Measurements from ENCODE around the gene SND1. TPM values are rescaled to one million over a fixed set of nuclear protein-coding genes. Genes with fewer than 3 reads are reported as not detected.
A peak's percentile ranks its signal among the peaks of the same experiment; 100 is the strongest.

SND1 gene
- total RNA-seq, 1 experiment from 2014 or later, result 274 TPM

GRCh38 chr7:127897704-127898454, 245.9 kb downstream of the SND1 start:
- Histone ChIP-seq H3K9me3 (no peaks in the 10 kb centered on the region), H3K36me3 (ENCODE audit: control insufficient read depth, insufficient read depth, low read length) (no peaks in the 10 kb centered on the region), H3K4me1 (peaks cover 40% of the 10 kb centered on the region), H3K27me3 (replicated peaks; ENCODE audit: control insufficient read depth, insufficient read depth, low read length) (no peaks in the 10 kb centered on the region), H3K4me3 (ENCODE audit: low read depth, low read length) (no peak overlapping the region)
- Mint-ChIP-seq H3K4me1 (ENCODE audit: low read depth, unreplicated experiment) (peaks cover 8% of the 10 kb centered on the region), H3K4me3 (ENCODE audit: unreplicated experiment) (no peak overlapping the region), H3K9me3 (ENCODE audit: unreplicated experiment) (no peaks in the 10 kb centered on the region), H3K27ac (ENCODE audit: unreplicated experiment) (no peak overlapping the region), H3K27me3 (ENCODE audit: insufficient read depth, unreplicated experiment) (no peaks in the 10 kb centered on the region), H3K36me3 (ENCODE audit: insufficient read depth, unreplicated experiment) (peaks cover 9% of the 10 kb centered on the region)
- intact Hi-C loops (cut with micrococcal nuclease; ENCODE audit: unreplicated experiment), result no loop called here
- BruUV-seq (replicated peaks), result no TSS peak
- TF ChIP-seq CTCF (IDR thresholded peaks at IDR 0.05; ENCODE audit: insufficient read depth in 1 of 2, low read depth in 1 of 2, low read length in 1 of 2, severe bottlenecking in 1 of 2, unreplicated experiment in 1 of 2), result no peak
- ChIA-PET POLR2A (no interaction called here), CTCF (no interaction called here)
- no peak for DNase-seq

GRCh38 chr7:127899411-127899810, 247.4 kb downstream of the SND1 start:
- no peaks in the 10 kb centered on the region for H3K27me3 Mint-ChIP-seq (ENCODE audit: insufficient read depth, unreplicated experiment)
- no TSS peak for BruUV-seq (replicated peaks)

GRCh38 chr7:127900141-127900540, 248.1 kb downstream of the SND1 start:
- Mint-ChIP-seq H3K36me3 (ENCODE audit: insufficient read depth, unreplicated experiment) (peaks cover 6% of the 10 kb centered on the region), H3K4me3 (ENCODE audit: unreplicated experiment) (no peak overlapping the region), H3K27me3 (ENCODE audit: insufficient read depth, unreplicated experiment) (no peaks in the 10 kb centered on the region), H3K9me3 (ENCODE audit: unreplicated experiment) (no peaks in the 10 kb centered on the region), H3K4me1 (ENCODE audit: low read depth, unreplicated experiment) (peaks cover 17% of the 10 kb centered on the region), H3K27ac (ENCODE audit: unreplicated experiment) (peak overlapping the region; percentile 12)
- DNase-seq, result peak in 1 of 2 experiments; percentile 14
- BruUV-seq (replicated peaks), result no TSS peak
- no peaks in the 10 kb centered on the region for H3K36me3 ChIP-seq (ENCODE audit: control insufficient read depth, insufficient read depth, low read length)
- no peaks in the 10 kb centered on the region for H3K9me3 ChIP-seq
- H3K4me1 ChIP-seq, result peaks cover 47% of the 10 kb centered on the region
- CTCF ChIA-PET, result no interaction called here
- no peak for TF ChIP-seq CTCF (IDR thresholded peaks at IDR 0.05; ENCODE audit: insufficient read depth in 1 of 2, low read depth in 1 of 2, low read length in 1 of 2, severe bottlenecking in 1 of 2, unreplicated experiment in 1 of 2)
- intact Hi-C loops (cut with micrococcal nuclease; ENCODE audit: unreplicated experiment), result no loop called here
- no peaks in the 10 kb centered on the region for H3K27me3 ChIP-seq (replicated peaks; ENCODE audit: control insufficient read depth, insufficient read depth, low read length)
- no peak overlapping the region for H3K4me3 ChIP-seq (ENCODE audit: low read depth, low read length)
- POLR2A ChIA-PET, result no interaction called here

More at GRCh38 chr7:127899411-127899810, 247.4 kb downstream of the SND1 start:
- Histone ChIP-seq H3K4me3 (ENCODE audit: low read depth, low read length) (no peak overlapping the region), H3K4me1 (peaks cover 40% of the 10 kb centered on the region), H3K27me3 (replicated peaks; ENCODE audit: control insufficient read depth, insufficient read depth, low read length) (no peaks in the 10 kb centered on the region), H3K9me3 (no peaks in the 10 kb centered on the region), H3K36me3 (ENCODE audit: control insufficient read depth, insufficient read depth, low read length) (no peaks in the 10 kb centered on the region)
- Mint-ChIP-seq H3K4me3 (ENCODE audit: unreplicated experiment) (no peak overlapping the region), H3K27ac (ENCODE audit: unreplicated experiment) (peak overlapping the region; percentile 12), H3K9me3 (ENCODE audit: unreplicated experiment) (no peaks in the 10 kb centered on the region), H3K4me1 (ENCODE audit: low read depth, unreplicated experiment) (peaks cover 11% of the 10 kb centered on the region), H3K36me3 (ENCODE audit: insufficient read depth, unreplicated experiment) (peaks cover 1% of the 10 kb centered on the region)
- ChIA-PET POLR2A (no interaction called here), CTCF (no interaction called here)
- DNase-seq, result no peak
- intact Hi-C loops (cut with micrococcal nuclease; ENCODE audit: unreplicated experiment), result no loop called here
- no peak for TF ChIP-seq CTCF (IDR thresholded peaks at IDR 0.05; ENCODE audit: insufficient read depth in 1 of 2, low read depth in 1 of 2, low read length in 1 of 2, severe bottlenecking in 1 of 2, unreplicated experiment in 1 of 2)
